CD4-positive, alpha-beta T cell treated with Interleukin-6 for 4 hours (primary cell): ENCODE results near the gene LMTK2.
A peak's percentile ranks its signal among the peaks of the same experiment; 100 is the strongest.
"Not testable (repeated sequence)": the region's sequence is repeated elsewhere in the genome, so short reads cannot be mapped to it uniquely, and the experiment has no call there.

Source experiments
- DNase-seq: peaks from one replicate; pipeline ENCODE4 v3.0.0-alpha.2; 2020; ENCODE audit warnings: mixed read lengths

LMTK2 gene

DNA sequence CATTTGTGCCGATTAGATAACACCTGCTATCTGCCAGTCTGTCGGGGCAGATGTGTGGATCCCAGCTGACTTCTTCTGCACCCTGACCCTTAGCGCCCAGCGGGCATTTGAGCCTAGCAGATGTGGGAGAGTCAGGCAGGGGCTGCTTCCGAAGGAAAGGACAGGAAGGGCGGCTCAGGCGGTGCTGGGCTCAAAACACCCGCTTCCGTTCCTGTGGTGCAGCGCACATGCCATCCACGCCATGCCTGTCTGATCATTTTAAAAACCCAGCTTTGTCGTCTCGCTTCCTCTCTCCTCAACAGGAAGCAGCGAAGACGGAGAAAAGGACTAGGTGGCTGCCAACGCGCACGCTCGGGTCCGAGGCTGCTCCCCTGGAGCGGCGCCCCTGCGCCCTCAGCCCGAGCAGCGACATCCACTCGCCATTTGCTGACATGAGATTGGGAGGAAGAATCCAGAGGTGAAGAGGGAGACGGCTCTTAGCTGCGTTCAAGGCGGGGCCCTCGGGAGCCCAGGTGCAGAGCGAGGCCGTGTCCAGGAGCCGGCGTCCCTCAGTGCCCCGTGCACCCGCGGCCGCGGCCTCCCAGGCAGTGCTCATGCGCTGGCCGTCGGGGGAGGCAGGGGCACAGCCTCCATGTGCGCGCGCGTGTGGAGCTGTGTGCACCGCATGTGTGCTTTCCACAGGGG lies 98.6 kb downstream of the LMTK2 start:
- DNase-seq: no peak

DNA sequence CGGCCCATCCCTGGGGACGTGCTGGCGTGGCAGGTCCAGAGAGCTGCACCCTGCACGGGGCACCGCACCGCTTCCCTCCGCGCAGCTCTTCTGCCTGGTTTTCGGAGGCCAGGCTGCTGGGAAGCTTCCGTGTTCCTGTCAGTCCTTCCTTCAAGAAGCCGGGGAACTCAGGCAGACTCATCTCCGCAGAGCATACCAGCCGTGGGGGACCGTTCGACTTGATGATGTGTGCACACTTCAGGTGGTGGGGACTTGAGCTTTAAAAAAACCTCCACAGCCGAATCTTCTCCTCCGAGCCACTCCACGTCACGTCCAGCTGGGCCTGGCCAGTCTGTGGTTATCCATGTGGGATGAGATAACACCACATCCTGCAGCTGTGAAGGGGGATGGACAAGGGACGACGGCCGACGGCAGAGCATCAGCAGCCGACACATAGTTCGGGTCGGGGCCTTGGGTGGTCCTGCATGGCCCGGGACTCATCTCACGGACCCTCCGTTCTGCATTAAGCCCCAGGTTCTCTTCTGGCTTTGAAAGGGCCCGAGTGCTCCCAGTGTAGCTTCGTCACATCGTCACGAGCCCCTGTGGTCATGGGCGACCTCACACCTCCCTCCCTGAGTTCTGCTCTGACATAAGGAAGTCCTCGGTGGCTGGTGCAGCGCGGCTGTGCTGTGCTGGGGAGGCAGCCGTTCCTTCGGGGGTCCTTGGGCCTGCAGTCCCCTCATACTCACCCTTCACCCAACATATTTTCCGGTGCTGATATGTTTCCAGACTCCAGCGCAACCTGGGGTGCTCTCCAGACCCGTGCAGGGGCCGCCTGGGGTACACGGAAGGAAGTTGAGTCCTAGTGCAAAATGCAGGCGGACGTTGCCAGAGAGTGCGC lies 100.0 kb downstream of the LMTK2 start:
- DNase-seq: no peak

DNA sequence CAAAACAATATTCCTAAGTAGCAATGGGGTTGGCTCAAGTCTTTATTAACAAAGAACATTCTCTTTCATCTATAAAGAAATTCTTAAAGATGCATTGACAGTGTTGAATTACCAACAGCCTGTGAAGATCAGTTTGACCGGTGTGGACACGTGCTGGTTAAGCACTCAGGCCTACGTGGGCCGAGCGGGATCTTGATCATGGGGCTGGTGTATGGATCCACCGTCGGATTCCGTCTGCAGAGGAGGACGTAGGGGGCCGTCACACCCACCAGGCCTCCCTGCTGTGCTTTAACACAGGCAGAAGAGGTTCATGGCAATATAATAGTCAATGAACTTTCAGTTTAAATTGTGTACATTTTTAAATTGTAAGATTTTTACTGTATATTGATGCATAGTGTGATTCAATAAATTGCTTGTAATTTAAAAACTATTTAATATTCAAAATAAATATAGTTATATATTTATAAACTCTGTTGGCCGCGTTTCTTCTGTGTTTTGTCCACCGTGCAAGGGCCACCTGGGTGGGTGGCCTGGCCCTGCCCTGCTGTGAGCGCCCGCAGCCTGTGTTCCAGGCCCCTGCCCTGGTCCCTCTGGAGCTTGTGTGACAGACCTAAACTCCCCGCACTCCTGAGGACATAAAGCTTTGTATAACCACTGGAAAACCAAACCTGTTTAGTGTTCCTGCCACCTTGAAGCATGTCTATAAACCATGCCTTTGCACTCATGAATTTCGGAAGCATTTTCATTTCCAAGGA lies 102.7 kb downstream of the LMTK2 start:
- DNase-seq: no peak

DNA sequence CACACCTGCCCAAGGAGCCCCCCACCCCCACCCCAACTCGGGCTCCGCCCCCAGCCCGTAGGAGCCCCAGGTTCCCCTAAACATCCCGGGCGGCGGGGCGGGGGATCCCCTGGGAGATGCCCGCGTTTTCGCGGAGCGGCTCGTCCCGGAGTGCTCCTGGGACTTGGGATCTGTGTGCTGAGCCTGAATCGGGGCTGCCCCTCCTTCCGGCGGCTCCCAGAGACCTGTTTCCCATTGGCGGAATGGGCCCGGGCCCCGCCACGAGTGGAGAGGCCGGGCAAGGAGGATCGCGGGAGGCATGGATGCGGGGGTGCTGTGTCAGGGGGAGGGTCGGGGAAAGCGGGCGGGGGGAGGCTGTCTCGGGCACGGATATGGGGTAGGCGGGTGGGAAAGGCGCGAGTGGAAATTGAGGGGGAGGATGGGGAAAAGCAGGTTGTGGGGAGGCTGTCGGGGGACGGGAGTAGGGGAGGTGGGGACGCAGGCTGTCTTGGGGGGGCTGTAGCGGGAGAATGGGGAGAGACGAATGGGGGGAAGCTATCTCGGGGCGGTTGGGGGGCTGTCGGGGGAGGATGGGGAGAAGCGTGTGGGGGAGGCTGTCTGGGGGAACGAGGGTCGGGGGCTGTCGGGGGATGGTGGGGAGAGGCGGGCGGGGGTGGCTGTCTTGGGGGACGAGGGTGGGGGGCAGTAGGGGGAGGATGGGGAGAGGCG lies 104.0 kb downstream of the LMTK2 start:
- no peak for DNase-seq

DNA sequence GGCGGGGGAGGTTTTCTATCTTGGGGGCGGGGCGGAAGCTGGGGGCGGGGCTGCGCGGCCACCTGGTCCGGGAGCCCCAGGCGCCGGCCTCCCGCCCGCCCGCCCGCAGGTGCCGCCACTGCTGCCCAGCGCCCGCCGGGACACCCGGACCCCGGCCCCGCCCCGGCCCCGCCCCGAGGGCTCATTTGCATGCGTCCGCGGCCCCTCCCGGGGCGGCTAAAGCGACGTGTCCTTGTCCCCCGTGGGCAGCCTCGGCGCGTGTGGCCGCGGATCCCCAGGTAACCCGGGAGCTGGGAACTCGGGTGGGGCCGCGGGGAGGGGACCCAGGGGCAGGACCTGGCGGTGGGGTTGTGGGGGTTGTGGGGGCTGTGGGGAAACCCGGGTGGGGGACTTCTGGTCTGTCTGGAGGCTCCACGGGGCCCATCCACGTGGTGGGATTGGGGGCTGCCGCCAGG lies 104.6 kb downstream of the LMTK2 start, which contains the start of gene BHLHA15:
TSS of gene BHLHA15 (plus strand) at position 219 of the 455 bp plus-strand sequence. CDS start 871 bp downstream, outside the sequence.
- DNase-seq: peak; percentile 56

DNA sequence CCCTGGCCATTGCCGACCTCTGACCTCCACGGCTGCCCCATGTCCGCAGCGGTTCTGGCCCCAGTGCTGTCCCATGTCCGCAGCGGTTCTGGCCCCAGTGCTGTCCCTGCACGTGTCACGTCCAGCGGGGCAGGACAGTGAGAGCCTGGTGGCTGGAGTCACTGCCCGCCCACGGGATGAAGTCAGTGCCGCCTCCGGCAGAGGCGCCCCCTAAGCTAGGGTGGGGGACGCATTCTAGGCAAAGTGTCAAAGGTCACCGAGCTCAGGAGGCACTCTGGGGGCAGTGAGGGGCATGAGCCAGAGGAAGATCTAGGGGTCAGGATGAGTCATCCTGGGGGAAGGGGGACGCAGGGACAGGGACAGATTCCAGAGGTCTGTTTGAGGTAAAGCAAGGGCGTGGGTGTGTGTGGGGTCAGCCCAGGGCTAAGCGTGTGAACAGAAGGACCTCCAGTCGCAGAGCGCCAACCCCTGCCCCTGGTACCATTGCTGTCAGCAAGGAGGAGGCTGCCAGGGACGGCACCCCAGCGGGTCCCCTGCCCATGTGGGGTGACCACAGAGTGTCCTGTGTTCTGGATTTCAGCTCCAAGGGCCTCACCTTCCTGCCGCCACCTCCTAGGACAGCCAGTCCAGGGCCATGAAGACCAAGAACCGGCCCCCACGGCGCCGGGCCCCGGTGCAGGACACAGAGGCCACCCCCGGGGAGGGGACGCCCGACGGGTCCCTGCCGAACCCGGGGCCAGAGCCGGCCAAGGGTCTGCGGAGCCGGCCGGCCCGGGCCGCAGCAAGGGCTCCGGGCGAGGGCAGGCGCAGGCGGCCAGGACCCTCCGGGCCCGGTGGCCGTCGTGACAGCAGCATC lies 105.2 kb downstream of the LMTK2 start:
- no peak for DNase-seq

DNA sequence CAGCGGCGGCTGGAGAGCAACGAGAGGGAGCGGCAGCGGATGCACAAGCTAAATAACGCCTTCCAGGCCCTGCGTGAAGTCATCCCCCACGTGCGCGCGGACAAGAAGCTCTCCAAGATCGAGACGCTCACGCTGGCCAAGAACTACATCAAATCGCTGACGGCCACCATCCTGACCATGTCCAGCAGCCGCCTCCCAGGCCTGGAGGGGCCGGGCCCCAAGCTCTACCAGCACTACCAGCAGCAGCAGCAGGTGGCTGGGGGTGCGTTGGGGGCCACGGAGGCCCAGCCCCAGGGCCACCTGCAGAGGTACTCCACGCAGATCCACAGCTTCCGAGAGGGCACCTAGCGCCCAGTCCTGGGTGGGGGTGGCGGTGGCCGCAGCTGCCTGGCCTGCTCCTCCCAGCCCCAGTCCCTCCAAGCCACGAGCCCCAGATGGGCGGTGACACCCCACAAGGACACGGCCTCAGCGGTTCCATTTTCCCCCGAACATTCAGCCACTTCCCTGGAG lies 105.9 kb downstream of the LMTK2 start:
- no peak for DNase-seq

DNA sequence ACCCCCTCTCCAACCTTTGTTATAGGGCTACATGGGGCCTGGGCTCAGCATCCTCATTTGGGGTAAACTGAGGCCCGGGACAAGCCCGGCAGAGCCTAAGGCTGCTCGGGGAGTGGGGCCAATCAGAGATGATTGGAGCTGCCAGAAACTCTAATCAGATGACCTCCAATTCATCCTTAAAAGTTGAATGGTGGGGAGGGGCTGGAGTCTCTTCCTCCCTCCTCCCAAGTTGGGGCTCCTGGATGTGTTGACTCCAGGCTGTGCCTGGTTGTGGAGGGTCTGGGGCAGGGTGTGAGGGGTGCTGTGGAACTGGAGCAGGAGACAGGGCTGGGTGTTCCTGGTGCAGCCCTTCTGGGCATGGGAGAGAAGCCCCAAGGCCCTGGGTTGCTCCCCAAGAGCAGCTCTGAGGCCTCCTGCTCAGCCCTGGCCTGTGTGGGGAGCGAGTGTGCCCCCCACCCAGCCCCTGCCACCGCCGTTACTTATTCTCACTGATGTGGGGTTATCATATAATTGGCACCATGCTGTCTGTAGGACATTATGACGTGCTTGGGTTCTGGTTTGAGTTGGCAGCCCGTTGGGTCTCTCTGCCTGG lies 106.7 kb downstream of the LMTK2 start:
- no peak for DNase-seq

DNA sequence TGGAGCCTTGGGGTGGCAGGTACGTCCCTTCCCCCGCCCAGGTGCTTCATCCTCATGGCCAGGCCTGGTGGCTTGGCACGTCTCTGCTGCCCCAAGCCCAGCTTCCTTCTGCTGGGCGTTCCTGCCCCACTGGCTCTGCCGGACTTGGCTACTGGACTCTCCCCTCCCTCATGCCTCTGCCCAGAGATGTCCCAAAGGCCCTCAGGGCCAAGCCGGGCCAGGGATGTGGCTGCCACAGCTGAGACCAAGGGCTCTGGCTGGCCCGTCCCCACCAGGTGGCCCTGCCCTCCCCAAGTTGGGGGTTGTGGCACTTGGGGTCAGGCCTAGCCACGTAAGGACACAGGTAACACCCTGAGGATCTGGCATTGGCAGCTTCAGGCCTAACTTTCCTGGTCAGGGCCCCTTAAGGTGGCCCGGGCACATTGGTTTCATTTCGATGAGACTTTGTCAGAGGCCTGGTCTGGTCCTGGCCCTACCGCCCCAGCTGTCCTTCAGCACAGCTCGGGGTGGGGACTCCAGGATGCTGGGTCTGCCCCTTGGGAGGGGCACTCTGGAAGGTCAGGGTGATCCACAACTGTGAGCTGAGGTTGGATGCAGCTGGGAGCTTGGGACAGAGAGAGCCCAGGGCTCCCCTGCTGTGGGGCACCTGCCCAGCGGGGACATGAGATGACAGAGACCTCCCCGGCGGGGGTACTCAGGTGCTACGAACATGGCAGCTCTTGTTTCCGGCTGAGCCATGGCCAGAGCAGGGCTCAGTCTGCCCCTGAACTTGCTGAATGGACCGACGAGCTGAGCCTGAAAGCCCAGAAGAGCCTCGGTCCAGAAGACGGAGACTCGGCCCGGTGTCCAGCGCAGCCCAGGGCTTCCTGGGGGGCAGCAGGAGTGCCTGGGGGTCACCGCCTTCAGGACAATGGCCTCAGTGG lies 107.5 kb downstream of the LMTK2 start:
- DNase-seq: no peak

DNA sequence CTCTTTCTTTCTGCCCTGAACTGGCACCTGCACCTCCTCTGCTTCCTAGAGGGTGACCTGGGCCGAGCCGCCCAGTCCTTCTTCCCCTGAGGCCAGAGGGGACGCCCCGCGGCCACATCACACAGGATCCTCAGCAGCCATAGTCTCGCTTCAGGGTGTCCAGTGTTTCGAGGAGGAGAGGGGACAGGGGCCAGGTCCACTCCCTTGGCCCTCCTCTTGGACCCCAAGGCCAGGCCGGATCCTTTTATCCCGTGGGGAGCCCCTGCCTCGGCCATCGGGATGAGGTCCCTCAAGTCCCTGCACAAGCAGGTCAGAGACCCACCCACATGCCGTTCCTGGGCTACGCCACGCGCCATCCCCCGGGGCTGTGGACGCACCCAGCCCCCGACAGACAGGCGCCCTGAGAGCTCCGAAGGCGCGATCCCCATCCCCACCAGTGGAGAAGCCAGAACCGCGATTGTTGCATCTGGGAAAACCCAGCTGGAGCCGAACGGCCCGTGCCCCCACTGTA lies 108.2 kb downstream of the LMTK2 start:
- DNase-seq: no peak

DNA sequence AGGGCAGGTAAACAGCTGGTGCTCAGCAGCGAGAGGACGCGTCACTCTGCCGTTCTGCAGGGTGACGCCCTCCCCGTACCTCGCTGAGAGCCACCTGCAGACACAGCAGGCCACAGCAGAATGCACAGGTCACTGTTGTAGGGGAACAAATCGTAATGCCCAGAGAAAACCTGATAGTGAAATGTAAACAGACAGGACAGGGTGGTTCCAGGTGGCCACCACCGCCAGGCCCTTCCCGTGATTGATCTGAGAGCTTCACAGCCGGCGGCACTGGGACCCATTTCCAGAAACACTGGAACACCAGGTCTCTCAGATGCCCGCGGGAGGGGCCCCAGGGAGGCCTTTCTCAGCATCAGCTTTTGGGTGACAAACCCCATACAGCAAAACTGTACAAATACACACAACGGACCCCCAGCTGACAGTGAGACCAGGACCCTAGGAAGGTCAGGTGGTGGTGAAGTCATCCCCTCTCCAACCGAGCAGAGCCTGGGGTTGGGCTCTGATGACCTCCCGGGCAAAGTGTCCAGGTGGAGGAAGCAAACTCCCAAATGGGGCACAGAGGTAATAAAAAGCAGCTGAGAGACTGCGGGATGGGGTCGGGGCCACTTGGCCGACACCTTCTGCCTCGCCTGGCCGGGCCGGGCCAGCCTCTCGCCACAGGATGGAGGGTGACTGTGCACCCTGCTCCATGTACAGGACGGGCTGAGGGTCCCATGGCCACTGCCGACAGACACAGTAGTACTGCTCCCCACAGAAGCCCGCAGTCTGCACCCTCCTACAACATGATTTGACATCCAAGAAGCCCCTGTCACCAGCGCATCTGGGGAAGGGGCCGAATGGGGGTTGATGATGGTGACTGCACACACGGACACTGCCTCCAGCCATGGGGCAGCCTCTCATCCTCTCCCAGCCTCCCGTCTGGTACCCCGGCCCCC lies 109.2 kb downstream of the LMTK2 start:
- no peak for DNase-seq

DNA sequence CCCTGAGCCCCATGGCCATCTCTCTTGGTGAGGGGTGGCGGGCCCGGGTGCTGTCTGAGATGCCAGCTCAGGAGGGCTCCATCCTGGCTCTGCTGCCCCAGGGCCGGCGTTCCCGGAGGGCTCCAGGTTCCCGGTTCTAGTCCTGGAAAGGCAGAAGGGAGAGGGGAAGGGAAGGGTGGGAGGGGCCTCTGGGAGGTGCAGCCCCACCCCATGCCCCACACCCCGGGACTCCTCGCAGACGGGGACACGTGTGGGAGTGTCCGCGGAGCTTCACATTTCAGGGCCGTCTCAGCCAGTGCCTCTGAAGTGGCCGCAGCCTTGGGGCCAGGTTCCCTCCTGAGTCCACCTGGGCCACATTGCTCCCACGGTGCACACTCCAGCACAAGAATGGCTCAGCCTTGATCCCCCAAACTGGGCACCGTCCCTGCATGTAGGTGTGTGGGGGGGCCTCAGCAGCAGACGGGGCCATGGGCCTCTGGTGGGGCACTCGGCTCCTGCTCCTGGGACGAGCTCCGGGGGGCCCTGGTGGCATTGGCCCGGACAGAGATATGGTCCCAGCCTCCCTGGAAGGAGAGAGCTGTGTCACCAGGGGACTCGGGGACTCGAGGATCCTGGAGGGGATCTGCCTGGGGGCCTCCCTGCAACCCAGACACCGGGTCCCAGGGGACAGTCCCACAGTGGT lies 110.4 kb downstream of the LMTK2 start:
- no peak for DNase-seq

DNA sequence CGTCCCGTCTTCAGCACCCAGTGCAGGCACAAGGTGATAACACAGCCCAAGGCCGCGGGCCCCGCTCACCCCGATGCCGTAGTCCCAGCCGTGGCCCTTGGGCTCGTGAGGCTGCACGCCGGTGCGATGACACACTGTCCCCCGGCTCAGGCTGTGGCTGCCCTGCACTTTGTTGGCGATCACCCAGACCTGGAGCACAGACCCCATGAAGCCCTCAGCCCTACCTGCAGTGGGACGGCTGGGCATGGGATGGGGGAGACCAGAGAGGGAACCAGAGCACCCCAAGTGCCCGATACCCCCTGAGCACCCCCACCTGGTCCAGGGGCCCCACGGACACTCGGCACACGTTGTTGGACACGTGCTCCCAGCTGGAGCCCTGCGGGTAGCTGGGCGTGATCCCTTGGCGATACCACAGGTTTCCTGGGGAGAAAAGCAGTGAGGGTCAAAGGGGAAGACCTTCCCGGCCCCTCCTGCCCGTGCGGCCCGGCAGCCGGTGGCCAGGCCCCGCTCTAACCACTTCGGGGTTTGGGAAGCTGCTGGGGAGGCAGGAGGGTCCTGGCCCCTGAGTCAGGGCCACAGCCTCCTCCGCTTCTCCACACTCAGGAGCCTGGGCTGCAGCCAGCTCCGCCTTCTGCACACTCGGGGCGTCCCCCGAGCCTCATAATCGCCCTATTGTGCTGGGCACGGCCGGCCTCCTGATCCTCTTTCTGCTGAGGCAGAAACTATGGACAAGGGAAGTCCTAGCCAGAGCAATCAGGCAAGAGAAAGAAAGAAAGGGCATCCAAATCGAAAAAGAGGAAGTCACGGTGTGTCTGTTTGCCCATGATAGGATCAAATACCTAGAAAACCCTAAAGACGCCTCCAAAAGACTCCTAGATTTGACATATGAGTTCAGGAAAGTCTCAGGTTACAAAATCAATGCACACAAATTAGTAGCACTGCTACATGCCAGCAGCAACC lies 111.2 kb downstream of the LMTK2 start:
- DNase-seq: no peak

DNA sequence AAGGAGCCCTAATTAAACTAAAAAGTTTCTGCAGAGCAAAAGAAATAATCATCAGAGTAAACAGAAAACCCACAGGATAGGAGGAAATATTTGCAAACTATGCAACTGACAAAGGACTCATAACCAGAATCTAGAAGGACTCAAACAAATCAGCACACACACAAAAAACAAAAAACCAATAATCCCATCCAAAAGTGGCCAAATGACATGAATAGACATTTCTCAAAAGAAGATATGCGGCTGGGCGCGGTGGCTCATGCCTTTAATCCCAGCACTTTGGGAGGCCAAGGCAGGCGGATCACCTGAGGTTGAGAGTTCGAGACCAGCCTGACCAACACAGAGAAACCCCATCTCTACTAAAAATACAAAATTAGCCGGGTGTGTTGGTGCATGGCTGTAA lies 112.7 kb downstream of the LMTK2 start:
- not testable (repeated sequence) for DNase-seq

DNA sequence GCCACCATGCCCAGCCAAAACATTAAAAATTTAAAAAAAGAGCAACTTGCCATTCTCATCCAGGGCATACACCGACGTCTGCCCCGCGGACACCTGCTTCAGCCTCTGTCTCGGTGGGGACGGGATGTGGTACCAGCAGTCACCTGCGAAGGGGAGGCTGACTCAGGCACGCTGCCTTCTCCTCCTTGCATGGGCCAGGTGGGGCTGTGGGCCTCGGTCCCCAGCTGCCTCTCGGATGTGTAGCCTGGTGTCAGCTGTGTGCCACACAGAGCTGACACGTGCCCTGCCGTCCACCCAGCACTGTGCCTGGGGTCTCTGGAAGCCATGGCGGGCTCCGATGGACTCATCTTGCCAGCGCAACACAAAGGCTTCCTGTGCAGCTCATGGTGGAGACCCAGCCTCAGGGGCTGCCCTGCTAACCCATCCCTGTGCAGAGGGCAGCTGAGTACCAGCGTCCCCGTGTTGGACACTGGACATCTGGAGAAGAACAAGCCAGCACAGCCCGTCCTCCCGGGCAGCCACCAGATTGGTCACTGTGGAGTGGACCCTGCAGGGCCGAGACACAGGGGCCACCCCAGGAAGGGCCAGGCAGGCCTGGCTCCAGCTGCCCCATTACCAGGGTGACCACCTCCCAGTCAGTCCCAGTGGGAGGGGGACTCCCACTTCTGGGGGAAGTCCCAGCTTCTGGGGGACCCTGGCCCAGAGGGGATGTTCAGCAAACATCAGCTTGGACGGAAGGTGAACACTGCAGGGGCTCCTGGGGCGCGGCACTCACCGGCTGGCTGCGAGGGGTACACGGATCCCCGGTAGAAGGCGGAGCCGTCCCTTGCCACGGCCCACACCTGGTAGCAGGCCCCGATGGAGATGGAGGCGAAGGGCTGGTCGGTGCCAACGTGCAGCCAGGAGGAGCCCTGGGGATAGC lies 115.2 kb downstream of the LMTK2 start:
- DNase-seq: no peak
